HCT116 (cell line): Measurements from ENCODE around the gene STYK1. TPM values are rescaled to one million over a fixed set of nuclear protein-coding genes. Genes with fewer than 3 reads are reported as not detected.

ENCODE experiments used
- ATAC-seq: fragments of 200-7000 bp; cut with Tn5 transposase; 2 replicates; pipeline ENCODE4 v1.9.1; 2020; ENCODE audit warnings: mild to moderate bottlenecking, moderate library complexity
- BruUV-seq: library from RNA; stranded (reverse); fragments of 400-500 nt; replicated peaks from 2 replicates; lab custom pipeline; 2021; lab: Mats Ljungman, UMichigan
- CTCF ChIA-PET: fragments of 300-600 bp; sonication (Branson Sonifier 250); formaldehyde crosslinking; loops from one replicate; lab custom pipeline; 2021; ENCODE audit warnings: antibody characterized with exemption; lab: Charles Lee
- POLR2A ChIA-PET: fragments of 300-600, 350-600 bp; sonication (Branson Sonifier 250); formaldehyde crosslinking; loops from one replicate; lab custom pipeline; 2021; ENCODE audit warnings: antibody characterized with exemption; lab: Charles Lee
- RAD21 ChIA-PET, 2 experiments: fragments of 300-600 bp; sonication (Branson Sonifier 250); formaldehyde crosslinking; loops; one replicate each; lab custom pipeline; 2023; ENCODE audit warnings: low total read pairs in 2 of 2; ENCODE audit not compliant: uncharacterized antibody in 2 of 2, unreplicated experiment in 2 of 2, low non-redundant PET in 1 of 2; lab: Charles Lee
- DNase-seq: peaks from one replicate; pipeline ENCODE4 v3.0.0-alpha.2; 2010; ENCODE audit warnings: low read depth, low spot score
- H2AFZ ChIP-seq: fragments of 200-600 bp; shearing (Covaris generic), sonication (generic); 2 replicates; pipeline ENCODE4 v1.6.1; 2017; ENCODE audit warnings: low read depth, mixed run types, mixed read lengths, antibody characterized with exemption, low read length; ENCODE audit not compliant: poor library complexity, severe bottlenecking
- H3K27ac ChIP-seq: 2 replicates; pipeline ENCODE4 v1.5.1; 2012; ENCODE audit warnings: low read depth, low read length
- H3K27me3 ChIP-seq: fragments of 200-600 bp; sonication (generic); 2 replicates; pipeline ENCODE4 v1.6.1; 2016; ENCODE audit warnings: mixed run types, low read length, mixed read lengths; ENCODE audit not compliant: insufficient read depth
- H3K36me3 ChIP-seq, 2 experiments: fragments of 200-500 bp in 1 of 2; fragments of 200-600 bp in 1 of 2; sonication (Bioruptor generic) in 1 of 2; sonication (generic) in 1 of 2; 2 replicates each; pipeline versions ENCODE4 v1.5.1 to v1.6.1; 2014 to 2016; ENCODE audit warnings: low read length in 2 of 2, inconsistent platforms in 1 of 2, mixed read lengths in 1 of 2, mixed run types in 1 of 2; ENCODE audit not compliant: insufficient read depth in 2 of 2, control insufficient read depth in 1 of 2
- H3K4me1 ChIP-seq, 2 experiments: fragments of 200-600 bp in 1 of 2; sonication (generic) in 1 of 2; 2 replicates each; pipeline versions ENCODE4 v1.5.1 to v1.6.1; 2012 to 2017; ENCODE audit warnings: low read length in 2 of 2, inconsistent platforms in 1 of 2, mild to moderate bottlenecking in 1 of 2, mixed read lengths in 1 of 2, mixed run types in 1 of 2, moderate library complexity in 1 of 2; ENCODE audit not compliant: insufficient read depth in 2 of 2, control insufficient read depth in 1 of 2
- H3K4me2 ChIP-seq: fragments of 200-600 bp; sonication (generic); 2 replicates; pipeline ENCODE4 v1.6.1; 2017; ENCODE audit warnings: mixed run types, low read length, mixed read lengths
- H3K4me3 ChIP-seq, 2 experiments: fragments of 200-600 bp in 1 of 2; sonication (generic) in 1 of 2; replicated peaks in 1 of 2; 2 replicates each; pipeline ENCODE4 v1.5.1; 2011 to 2016; ENCODE audit warnings: low read length in 2 of 2, control low read depth in 1 of 2, low read depth in 1 of 2, mild to moderate bottlenecking in 1 of 2, mixed read lengths in 1 of 2, mixed run types in 1 of 2
- H3K79me2 ChIP-seq: fragments of 200-600 bp; sonication (generic); 2 replicates; pipeline ENCODE4 v1.6.1; 2017; ENCODE audit warnings: mild to moderate bottlenecking, mixed run types, low read length, moderate library complexity, mixed read lengths; ENCODE audit not compliant: insufficient read depth
- H3K9ac ChIP-seq: fragments of 200-600 bp; sonication (generic); 2 replicates; pipeline ENCODE4 v1.6.1; 2016; ENCODE audit warnings: low read length, mixed read lengths
- H3K9me2 ChIP-seq: fragments of 200-600 bp; sonication (generic), shearing (Covaris generic); 2 replicates; pipeline ENCODE4 v1.6.1; 2017; ENCODE audit warnings: mixed run types, mild to moderate bottlenecking, moderate library complexity; ENCODE audit not compliant: insufficient read depth
- H3K9me3 ChIP-seq, 2 experiments: fragments of 200-500 bp in 1 of 2; fragments of 200-600 bp in 1 of 2; sonication (Bioruptor generic) in 1 of 2; sonication (generic) in 1 of 2; 2 replicates each; pipeline ENCODE4 v1.6.1; 2014 to 2017; ENCODE audit warnings: low read length in 2 of 2, mixed read lengths in 2 of 2, inconsistent platforms in 1 of 2, low read depth in 1 of 2, mild to moderate bottlenecking in 1 of 2, mixed run types in 1 of 2, moderate library complexity in 1 of 2; ENCODE audit not compliant: control insufficient read depth in 1 of 2, insufficient read depth in 1 of 2
- H4K20me1 ChIP-seq: fragments of 200-600 bp; sonication (generic), shearing (Covaris generic); 2 replicates; pipeline ENCODE4 v1.6.1; 2017; ENCODE audit warnings: mixed run types, mild to moderate bottlenecking, moderate library complexity; ENCODE audit not compliant: insufficient read depth
- CBX3 ChIP-seq: IDR thresholded peaks from 2 replicates; pipeline ENCODE4 v1.6.1; 2012; ENCODE audit warnings: low read depth
- CEBPB ChIP-seq: IDR thresholded peaks from 2 replicates; pipeline ENCODE4 v1.6.1; 2012; ENCODE audit warnings: low read depth
- CTCF ChIP-seq, 3 experiments: fragments of 200-600 bp in 1 of 3; sonication (generic) in 1 of 3; IDR thresholded peaks in 2 of 3; conservative IDR thresholded peaks in 1 of 3; 2 replicates each; pipeline ENCODE4 v1.5.1; 2012 to 2017; ENCODE audit warnings: low read depth in 2 of 3, low read length in 2 of 3, antibody characterized with exemption in 1 of 3, borderline replicate concordance in 1 of 3, control low read depth in 1 of 3, mild to moderate bottlenecking in 1 of 3, mixed read lengths in 1 of 3, mixed run types in 1 of 3, moderate library complexity in 1 of 3; ENCODE audit not compliant: insufficient read depth in 1 of 3
- EGR1 ChIP-seq: IDR thresholded peaks from 2 replicates; pipeline ENCODE4 v1.6.1; 2012; ENCODE audit warnings: low read depth
- EZH2 ChIP-seq: fragments of 200-600 bp; sonication (generic); IDR thresholded peaks from 2 replicates; pipeline ENCODE4 v1.6.1; 2017; ENCODE audit warnings: antibody characterized with exemption, mixed run types
- EZH2phosphoT487 ChIP-seq: fragments of 200-600 bp; IDR thresholded peaks from 2 replicates; pipeline ENCODE4 v1.6.1; 2018; ENCODE audit warnings: antibody characterized with exemption, borderline replicate concordance
- FOSL1 ChIP-seq: IDR thresholded peaks from 2 replicates; pipeline ENCODE4 v1.6.1; 2012; ENCODE audit warnings: low read depth
- JUND ChIP-seq: IDR thresholded peaks from 2 replicates; pipeline ENCODE4 v1.6.1; 2012
- POLR2A ChIP-seq: IDR thresholded peaks from 2 replicates; pipeline ENCODE4 v1.7.0; 2011; ENCODE audit warnings: borderline replicate concordance; ENCODE audit not compliant: insufficient read depth, insufficient read length; ENCODE audit errors: extremely low read depth
- POLR2AphosphoS5 ChIP-seq: IDR thresholded peaks from 2 replicates; pipeline ENCODE4 v1.6.1; 2011; ENCODE audit warnings: mild to moderate bottlenecking, low read depth, low read length, moderate library complexity
- SIN3A ChIP-seq: IDR thresholded peaks from 2 replicates; pipeline ENCODE4 v1.6.1; 2012; ENCODE audit warnings: low read depth
- SP1 ChIP-seq: IDR thresholded peaks from 2 replicates; pipeline ENCODE4 v1.6.1; 2012; ENCODE audit warnings: low read depth
- TCF7L2 ChIP-seq: IDR thresholded peaks from 2 replicates; pipeline ENCODE4 v1.7.0; 2011; ENCODE audit warnings: borderline replicate concordance, inconsistent platforms; ENCODE audit not compliant: insufficient read depth, insufficient read length; ENCODE audit errors: extremely low read depth
- YY1 ChIP-seq: IDR thresholded peaks from 2 replicates; pipeline ENCODE4 v1.6.1; 2011; ENCODE audit warnings: low read length, low read depth, moderate library complexity, mild to moderate bottlenecking; ENCODE audit not compliant: insufficient replicate concordance; ENCODE audit errors: extremely low read depth
- ZFX ChIP-seq: fragments of 450-650 bp; IDR thresholded peaks from 2 replicates; pipeline ENCODE4 v1.6.1; 2017
- ZNF274 ChIP-seq: fragments of 200-500 bp; sonication (Bioruptor generic); IDR thresholded peaks from 2 replicates; pipeline ENCODE4 v1.6.1; 2014; ENCODE audit warnings: mild to moderate bottlenecking, low read depth, low read length, inconsistent platforms
- intact Hi-C: fragments of 100-400 bp; cut with micrococcal nuclease; formaldehyde crosslinking; loops from 2 replicates; pipeline ENCODE4 v1.10.0; 2022
- total RNA-seq: library from RNA; stranded (reverse); gene quantifications from one replicate; pipeline ENCODE4 v1.2.1, GENCODE V29; 2021; ENCODE audit not compliant: unreplicated experiment
- TF ChIP-seq, protein P1 (sequence below): IDR thresholded peaks from 2 replicates; pipeline ENCODE4 v1.6.1; 2012
- TF ChIP-seq, protein P2 (sequence below): IDR thresholded peaks from 2 replicates; pipeline ENCODE4 v1.6.1; 2012; ENCODE audit warnings: low read depth

STYK1 gene
- total RNA-seq, 1 experiment from 2014 or later: 4.4 TPM

DNA sequence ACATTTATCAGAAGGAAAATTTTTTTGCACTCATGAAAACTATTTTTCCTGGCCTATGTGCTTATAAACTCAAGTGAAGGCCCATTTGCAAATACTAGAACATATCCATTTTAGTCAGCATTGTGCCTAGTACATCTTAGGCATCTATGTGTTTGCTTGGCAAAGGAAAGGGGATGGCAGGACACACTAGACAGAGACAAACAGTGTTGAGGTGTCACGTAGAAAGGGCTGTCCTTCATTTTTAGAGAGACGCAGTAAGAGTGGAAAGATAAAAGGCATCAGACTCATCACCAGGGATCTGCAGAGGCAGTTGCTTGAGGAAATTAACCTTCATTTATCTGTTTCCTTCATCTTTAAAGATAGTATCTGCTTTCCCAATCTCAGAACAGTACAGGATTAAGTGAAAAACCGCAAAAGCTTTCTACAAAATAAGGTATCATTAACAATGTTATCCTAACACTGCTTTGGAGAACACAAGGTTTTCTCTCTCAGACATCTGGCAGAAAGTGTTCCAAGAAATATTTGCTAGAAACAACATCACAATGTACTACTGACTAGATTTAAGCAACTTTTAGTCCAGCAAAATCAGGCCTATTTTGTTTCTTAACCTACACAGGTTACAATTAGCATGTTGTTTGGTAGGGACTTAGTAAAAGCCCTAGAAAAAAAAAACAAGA is 47.3 kb upstream of the STYK1 start:
- TF ChIP-seq, protein P1, sequence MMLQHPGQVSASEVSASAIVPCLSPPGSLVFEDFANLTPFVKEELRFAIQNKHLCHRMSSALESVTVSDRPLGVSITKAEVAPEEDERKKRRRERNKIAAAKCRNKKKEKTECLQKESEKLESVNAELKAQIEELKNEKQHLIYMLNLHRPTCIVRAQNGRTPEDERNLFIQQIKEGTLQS: no peak
- TF ChIP-seq ZNF274 (no peak), FOSL1 (no peak), SIN3A (no peak), YY1 (no peak), POLR2AphosphoS5 (no peak), EZH2phosphoT487 (no peak), ZFX (no peak), POLR2A (no peak), SP1 (no peak), JUND (no peak), TCF7L2 (no peak), EZH2 (no peak), CEBPB (no peak), CBX3 (no peak), CTCF (IDR thresholded peaks at IDR 0.05 in 2 of 3, conservative IDR thresholded peaks at IDR 0.05 in 1 of 3; ENCODE audit: borderline replicate concordance in 1 of 3, insufficient read depth in 1 of 3, low read depth in 2 of 3, low read length in 2 of 3) (no peak), EGR1 (no peak)
- TF ChIP-seq, protein P2, sequence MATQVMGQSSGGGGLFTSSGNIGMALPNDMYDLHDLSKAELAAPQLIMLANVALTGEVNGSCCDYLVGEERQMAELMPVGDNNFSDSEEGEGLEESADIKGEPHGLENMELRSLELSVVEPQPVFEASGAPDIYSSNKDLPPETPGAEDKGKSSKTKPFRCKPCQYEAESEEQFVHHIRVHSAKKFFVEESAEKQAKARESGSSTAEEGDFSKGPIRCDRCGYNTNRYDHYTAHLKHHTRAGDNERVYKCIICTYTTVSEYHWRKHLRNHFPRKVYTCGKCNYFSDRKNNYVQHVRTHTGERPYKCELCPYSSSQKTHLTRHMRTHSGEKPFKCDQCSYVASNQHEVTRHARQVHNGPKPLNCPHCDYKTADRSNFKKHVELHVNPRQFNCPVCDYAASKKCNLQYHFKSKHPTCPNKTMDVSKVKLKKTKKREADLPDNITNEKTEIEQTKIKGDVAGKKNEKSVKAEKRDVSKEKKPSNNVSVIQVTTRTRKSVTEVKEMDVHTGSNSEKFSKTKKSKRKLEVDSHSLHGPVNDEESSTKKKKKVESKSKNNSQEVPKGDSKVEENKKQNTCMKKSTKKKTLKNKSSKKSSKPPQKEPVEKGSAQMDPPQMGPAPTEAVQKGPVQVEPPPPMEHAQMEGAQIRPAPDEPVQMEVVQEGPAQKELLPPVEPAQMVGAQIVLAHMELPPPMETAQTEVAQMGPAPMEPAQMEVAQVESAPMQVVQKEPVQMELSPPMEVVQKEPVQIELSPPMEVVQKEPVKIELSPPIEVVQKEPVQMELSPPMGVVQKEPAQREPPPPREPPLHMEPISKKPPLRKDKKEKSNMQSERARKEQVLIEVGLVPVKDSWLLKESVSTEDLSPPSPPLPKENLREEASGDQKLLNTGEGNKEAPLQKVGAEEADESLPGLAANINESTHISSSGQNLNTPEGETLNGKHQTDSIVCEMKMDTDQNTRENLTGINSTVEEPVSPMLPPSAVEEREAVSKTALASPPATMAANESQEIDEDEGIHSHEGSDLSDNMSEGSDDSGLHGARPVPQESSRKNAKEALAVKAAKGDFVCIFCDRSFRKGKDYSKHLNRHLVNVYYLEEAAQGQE: no peak
- Histone ChIP-seq H3K9ac (peak overlapping the region; percentile 97), H4K20me1 (peaks cover 31% of the 10 kb centered on the region; the same call in 1 of the 2 replicates), H3K4me1 (peaks cover 47 to 66% of the 10 kb centered on the region in 2 experiments), H3K27me3 (no peaks in the 10 kb centered on the region), H3K36me3 (peaks cover 0 to 14% of the 10 kb centered on the region in 2 experiments; a peak in 2 of 4 replicates), H3K9me3 (no peaks in the 10 kb centered on the region), H3K9me2 (no peaks in the 10 kb centered on the region), H3K4me3 (peak overlapping the region; percentile 90 to 93), H3K4me2 (peak overlapping the region; percentile 77), H2AFZ (no peak overlapping the region), H3K27ac (peak overlapping the region; percentile 96; the same call in 1 of the 2 replicates), H3K79me2 (peaks cover 82% of the 10 kb centered on the region)
- ChIA-PET POLR2A (no interaction called here), CTCF (no interaction called here), RAD21 (no interaction called here)
- ATAC-seq (no peak), DNase-seq (no peak)
- BruUV-seq: no TSS peak
- intact Hi-C loops: no loop called here
